T-helper 2 cell (primary cell): ENCODE measurements around the gene TNFRSF8.
"Not testable (repeated sequence)": the region's sequence is repeated elsewhere in the genome, so short reads cannot be mapped to it uniquely, and the experiment has no call there.

Experiments
- DNase-seq, 5 experiments: peaks; one replicate each; pipeline versions ENCODE4 v3.0.0 to v3.0.0-alpha.2; 2012 to 2022

The TNFRSF8 gene

DNA sequence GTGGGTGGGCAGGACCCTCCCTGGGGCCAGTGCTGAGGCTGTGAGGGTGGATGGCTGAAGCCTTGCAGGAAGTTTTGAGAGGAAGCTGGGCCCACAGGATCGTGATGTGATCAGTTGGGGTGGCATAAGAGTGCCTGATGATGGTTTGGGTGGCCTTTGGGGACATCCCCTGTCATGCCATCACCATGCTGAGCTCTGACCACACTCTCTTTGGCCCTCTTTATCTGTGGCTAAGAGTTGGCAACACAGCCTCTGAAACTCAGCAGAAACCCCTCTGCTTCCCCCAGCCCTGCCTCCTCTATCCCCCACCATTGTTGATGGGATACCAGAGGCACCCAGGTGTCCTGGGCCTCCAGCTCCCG is 24.0 kb upstream of the TNFRSF8 start:
- peak in 1 of 5 experiments; percentile 43 for DNase-seq

DNA sequence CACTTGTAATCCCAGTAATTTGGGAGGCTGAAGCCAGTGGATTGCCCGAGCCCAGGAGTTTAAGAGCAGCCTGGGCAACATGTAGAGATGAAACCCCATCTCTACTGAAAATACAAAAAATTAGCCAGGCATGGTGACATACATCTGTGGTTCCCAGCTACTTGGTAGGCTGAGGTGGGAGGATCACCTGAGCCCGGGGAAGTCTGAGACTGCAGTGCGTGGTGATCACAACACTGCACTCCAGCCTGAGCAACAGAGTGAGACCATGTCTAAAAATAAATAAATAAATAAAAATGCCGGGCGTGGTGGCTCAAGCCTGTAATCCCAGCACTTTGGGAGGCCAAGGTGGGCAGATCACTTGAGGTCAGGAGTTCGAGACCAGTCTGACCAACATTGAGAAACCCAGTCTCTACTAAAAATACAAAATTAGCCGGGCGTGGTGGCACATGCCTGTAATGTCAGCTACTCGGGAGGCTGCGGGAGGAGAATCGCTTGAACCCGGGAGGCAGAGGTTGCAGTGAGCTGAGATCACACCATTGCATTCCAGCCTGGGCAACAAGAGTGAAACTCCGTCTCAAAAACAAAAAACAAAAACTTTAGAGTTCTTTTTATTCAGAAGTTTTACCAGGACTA is 23.2 kb upstream of the TNFRSF8 start:
- not testable (repeated sequence) for DNase-seq

DNA sequence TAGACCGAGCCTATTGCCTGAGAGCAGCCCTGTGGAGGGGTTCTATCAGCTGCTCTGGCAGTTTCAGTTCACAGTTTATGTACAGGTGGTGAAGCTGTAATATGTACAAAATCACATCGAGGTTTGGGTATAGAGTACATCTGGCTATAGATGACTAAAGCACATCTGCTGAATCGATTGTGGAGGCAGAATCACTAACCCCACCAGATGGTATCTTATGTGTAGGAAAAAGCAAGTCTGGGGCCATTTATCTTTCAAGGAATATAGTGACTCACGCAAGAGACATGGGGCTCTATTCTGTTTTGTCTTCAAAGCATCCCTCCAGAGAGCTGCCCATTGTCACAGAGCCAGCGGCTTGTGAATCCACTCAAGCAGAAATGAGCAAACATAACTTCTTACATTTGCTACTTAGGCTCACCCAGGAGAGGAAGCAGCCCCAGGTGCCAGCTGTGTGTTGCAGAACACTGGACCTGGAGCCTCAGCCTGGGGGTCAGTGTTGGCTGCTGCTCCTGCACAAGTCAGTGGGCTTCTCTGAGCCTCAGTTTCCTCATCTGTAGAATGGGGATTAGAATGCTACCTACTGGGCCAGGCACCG is 22.5 kb upstream of the TNFRSF8 start:
- DNase-seq, result peak in 1 of 5 experiments; percentile 92

DNA sequence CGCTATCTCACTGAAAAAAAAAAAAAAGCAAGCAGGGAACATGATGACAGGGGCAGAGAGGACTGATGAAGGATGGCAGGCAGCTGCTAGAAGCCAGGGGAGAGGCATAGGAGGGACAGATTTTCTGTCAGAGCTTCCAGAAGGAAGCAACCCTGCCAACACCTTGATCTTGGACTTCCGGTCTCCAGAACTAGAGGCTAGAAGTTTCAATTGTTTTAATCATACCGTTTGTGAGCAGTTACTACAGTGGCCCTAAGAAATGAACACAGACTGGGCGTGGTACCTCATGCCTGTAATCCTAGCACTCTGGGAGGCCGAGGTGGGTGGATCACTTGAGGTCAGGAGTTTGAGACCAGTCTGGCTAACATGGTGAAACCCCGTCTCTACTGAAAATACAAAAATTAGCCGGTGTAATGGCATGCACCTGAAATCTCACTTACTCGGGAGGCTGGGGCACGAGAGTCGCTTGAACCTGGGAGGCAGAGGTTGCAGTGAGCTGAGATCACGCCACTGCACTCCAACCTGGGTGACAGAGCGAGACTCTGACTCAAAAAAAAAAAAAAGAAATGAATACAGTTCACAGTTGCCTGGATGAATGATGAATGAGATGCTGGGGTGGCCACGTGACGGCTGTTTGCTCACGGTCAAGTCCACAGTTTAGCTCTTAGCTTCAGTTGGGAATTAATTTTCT is 18.8 kb upstream of the TNFRSF8 start:
- peak in 1 of 5 experiments; percentile 64 for DNase-seq

DNA sequence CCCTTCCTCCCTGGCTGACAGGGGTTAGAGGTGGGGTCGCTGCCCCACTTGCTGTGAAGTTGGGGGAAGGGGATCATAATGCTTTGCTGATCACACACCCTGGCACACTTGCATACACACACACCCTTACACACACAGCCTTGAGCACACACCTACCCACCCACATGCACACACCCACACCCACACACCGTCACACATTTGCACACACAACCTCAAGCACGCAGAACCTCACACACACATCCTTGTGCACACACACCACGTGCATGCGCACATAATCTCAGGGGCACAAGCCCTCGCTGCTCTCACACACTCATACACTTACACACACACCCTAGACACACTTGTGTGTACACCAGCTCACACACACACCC is 16.4 kb upstream of the TNFRSF8 start:
- DNase-seq, result no peak

DNA sequence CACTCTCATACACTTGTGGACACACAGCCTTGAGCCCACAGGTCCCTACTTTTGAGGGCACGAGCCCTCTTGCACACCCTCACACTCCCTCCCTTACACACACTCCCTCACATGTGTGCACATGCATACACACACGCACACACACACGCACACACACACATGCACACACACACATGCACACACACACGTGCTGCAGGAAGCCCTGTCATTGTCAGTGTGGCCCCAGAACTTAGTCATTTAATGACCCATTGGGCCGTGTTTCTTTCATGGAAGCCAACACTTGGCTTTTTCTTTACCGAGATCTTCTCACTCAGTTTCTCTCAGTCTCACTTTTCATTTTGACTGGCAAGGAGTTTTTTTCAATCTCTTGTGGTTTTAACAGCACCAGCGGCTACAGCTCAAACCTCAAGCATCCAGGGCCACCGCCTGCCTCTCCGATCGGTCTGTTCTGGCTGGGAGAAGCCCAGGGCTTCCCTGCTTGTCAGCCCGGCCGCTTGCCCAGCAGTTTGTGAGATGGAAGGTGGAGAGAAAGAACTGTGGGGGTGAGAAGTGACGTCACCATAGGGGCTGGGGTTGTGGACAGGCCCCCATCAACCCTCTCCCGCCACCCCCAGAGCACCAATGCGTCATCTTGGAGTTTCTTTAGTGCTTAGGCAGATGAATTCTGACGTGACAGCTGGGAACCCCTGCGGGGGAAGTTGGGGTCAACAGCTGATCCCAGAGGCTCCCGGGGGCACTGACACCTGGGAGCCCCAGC is 15.8 kb upstream of the TNFRSF8 start:
- DNase-seq, result peak in 4 of 5 experiments; percentile 17 to 95 (median 46)

DNA sequence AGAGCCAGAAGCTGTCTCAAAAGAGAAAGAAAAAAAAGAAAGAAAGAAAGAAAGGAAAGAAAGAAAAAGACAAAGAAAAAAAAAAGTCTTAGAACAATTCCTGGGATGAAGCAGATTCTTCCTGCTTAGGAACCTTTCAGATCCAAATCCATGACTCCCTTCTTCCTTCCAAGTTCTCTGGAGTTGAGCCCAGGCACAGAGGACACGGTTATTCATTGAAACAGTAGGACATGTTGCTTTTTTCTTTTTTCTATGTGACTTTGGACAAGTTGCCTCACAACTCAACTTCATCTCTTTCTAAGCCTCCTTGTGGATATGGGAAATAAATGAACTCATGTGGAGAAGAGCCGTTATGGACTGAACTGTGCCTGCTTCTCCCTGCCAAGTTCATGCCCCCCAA is 14.7 kb upstream of the TNFRSF8 start:
- DNase-seq, result no peak

DNA sequence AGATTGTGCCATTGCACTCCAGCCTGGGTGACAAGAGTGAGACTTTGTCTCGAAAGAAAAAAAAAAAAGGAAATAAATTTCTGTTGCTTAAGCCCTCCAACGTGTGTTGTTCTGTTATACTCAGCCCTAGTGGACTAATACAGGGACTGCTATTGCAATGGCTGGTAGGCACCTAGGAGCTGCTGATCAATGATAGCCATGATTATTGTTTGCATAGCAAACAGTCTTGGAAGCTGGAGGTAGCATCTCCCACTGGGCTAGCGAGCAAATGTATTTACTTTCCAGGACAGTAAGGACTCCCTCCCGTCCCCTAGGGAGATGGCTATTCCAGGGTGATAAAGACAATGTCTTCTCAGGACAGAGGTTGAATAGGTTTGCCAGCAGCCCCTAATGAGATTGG is 13.5 kb upstream of the TNFRSF8 start:
- DNase-seq, result peak in 1 of 5 experiments; percentile 49

DNA sequence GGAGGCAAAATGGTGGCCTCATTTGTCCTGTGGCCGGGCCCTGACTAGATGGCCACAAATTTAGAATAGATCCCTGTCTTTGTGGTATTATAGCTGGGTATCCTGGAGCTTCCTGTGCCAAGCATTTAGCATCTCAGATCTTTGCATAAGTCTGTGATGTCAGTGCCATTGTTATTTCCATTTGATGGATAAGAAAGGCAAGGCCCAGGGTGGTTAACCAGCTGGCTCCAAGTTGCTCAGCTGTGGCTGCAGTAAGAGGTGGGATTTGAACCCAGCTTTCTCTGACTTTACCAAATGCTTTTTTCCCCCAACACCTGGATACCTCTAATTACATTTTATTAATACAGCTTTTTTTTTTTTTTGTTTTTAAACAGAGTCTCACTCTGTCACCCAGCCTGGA is 11.7 kb upstream of the TNFRSF8 start:
- peak in 1 of 5 experiments; percentile 57 for DNase-seq

DNA sequence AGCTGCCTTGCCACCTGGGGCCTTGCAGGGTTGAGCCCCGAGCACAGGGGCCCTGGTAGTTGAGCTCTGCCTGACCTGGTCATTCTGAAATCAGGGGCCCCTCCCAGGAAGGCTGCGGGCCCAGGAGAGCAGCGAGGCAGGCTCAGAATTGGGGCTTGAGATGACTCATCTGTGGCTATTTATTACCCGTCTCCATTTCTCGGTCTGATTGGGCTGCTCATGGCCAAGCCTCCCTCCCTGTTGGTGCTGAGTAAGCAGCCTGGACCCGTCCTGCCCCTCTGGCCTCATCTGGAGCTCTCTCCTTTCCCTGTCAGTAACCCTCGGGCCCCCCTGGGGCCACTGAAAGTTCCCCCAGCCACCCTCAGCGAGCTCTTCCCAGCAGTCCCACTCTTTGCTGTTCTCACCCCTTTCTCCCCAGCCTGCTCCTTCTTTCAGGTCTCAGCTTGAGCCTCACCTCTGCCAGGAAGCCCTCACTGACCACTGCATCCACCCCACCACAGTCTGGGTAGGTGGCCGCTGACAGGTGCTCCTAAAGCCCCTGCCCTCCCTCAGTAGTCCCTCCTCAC is 11.0 kb upstream of the TNFRSF8 start:
- DNase-seq, result peak in 1 of 5 experiments; percentile 89

DNA sequence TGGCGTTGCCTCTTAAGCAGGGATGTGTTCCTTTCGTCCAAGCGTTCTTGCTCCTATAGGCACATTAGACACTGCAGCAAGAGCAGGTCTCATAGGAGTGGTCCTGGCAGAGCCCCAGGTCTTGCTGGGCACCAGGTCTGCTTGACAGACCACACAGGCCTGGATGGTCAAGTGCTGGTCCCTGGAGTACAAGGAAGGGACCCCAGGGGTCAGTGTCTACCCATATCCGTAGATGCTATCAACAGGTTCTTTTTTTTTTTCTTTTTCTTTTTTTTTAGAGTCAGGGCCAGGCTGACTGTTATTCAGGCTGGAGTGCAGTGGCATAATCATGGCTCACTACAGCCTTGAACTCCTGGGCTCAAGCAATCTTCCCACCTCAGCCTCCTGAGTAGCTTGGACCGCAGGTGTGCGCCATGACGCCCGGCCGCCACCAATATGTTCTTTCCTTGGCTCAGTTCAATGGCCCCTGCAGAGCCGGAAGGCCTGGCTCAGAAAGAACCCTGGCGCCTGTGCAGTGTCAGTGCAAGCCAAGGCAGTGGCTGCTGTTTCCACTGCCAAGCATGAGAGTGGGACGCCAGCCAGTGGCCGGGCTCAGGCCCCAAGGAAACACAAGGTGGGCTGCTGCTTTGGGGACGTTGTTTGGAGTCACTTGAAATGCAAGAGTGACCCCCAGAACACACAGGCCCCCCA is 10.0 kb upstream of the TNFRSF8 start:
- DNase-seq, result no peak

DNA sequence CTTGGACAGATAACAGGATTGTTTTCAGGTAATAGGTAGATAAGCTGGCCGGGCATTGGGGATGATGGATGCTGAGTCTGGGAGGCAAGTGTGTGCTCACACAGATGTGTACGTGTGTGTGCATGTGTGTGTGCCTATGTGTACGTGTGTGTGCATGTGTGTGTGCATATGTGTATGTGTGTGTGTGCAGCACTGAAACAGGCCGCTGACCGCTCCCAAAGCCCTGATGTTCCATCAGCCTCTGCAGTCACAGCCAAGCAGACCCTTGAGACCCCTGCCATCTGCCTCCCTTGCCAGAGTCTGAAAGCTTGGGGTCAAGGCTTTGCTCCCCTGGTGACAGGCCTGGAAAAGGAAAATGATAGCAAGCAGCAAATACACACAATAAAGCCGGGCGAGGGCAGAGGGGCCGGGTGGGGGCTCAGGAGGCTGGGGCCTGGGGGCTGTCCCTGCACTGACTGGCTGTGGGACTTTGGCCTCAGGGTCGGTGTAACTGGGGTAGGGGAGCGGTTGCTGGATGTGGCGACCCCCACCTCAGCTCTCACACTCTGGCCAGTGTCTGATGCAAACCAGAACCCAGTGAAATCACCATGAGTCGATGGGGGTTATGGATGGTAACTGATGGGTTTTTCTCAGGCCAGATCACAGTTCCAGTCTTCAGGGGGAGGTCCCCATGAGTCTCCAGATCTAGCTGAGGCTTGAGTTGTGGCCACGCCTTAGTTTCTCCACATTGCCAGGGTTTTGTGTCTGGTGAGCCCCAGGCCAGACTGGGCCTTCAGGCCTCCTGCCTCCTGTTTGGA is 9.2 kb upstream of the TNFRSF8 start:
- no peak for DNase-seq

DNA sequence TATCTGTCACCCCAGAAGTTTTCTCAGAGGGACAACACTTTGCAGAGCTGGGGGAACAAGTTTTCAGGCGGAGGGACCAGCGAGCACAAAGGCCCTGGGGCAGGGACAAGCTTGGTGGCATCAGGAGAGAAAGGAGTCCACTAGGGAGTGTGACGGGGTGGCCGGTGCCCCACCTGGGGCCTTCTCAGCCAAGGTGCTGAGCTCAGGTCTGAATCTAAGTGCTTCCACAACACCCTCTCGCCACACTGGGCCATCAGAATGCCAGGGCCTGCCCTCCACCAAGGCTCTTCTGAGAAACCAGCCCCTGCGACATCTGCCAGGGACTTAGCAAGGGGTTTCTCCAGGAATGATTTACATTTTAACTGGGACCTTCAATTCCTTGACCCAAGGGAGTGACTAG is 7.8 kb upstream of the TNFRSF8 start:
- no peak for DNase-seq

DNA sequence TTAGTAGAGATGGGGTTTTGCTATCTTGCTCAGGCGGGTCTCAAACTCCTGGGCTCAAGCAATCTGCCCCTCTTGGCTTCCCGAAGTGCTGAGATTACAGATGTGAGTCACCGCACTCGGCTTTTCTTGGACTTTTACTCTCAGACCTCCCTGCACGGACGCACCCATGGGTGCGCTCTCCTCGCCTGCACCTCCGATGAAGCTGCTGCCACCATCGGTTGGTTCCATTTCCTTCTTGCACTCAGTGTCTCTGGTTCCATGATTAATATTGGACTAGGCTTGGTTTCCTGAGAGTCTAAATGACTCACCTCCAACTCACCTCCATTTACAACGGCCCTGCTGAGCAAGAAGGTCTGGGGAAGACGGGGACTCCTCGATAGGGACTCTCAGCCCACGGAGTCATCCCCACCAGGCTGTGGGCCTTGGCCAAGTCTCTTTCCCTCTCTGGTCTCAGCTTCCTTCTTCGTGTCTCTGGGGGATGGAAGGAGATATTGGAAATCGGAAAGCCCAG is 6.7 kb upstream of the TNFRSF8 start:
- peak in 1 of 5 experiments; percentile 82 for DNase-seq

DNA sequence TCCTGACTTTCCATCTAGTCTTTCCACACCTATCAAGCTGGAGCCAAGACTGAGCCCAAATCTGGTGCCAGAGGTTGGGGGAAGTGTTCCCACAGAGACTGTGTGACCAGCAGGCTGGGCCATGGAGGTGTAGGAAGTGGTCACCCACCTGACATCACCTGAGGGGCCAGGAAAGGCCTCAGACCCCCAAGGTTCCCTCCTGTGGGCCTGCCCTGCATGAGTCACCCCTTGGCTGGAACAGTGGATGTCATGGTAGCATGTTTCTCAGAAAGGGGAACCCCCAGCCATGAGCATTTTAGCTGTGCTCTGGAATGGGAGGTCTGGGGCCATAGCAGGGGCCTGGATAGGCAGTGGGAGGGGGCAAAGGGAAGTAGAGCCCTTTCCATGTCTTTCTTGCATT is 5.7 kb upstream of the TNFRSF8 start:
- DNase-seq, result peak in 1 of 5 experiments; percentile 39

DNA sequence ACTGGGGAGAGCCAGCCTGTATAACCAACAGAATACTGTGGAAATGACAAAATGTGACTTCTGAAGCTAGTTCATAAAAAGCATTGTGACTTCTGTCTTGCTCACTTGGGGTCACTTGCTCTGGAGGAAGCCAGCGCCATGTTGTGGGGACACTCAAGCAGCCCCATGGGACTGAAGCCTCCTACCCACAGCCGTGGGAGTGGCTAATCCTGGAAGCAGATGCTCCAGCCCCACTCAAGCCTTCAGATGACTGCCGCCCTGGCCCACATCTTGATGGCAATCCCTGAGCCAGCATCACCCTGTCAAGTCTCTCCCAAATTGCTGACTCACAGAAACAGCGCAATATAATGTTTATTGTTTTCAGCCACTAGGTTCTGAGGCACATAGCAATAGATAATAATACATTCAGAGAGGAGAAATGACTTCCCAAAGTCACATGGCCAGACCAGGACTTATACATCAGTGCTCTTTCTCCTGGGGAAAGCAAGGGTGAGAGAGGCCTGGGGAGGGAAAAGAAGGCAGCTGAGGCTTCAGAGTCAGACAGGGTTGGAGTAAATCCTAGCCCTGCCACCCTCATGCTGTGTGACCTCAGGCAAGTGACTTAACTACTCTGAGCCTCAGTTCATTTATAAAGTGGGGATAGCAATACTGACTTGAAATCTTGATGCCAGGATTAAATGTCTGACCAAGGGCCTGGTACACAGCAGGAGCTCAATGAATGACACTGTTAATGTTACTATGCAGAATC is 5.0 kb upstream of the TNFRSF8 start:
- no peak for DNase-seq

DNA sequence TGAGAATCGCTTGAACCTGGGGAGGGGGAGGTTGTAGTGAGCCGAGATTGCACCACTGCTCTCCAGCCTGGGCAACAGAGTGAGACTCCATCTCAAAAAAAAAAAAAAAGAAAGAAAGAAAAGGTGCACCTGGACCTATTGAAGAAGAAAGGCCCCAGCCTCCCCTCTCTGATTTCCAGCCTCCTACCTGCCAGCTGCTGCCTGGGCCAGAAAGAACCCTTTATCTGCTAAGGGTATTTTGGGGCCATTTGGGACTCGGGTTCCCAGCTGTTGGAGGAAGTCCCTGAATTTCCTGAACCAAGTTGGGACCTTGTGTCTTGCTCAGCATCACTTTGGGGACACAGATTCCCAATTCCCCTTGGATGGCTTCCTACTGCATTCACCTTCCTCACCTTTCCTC is 3.9 kb upstream of the TNFRSF8 start:
- DNase-seq, result no peak

DNA sequence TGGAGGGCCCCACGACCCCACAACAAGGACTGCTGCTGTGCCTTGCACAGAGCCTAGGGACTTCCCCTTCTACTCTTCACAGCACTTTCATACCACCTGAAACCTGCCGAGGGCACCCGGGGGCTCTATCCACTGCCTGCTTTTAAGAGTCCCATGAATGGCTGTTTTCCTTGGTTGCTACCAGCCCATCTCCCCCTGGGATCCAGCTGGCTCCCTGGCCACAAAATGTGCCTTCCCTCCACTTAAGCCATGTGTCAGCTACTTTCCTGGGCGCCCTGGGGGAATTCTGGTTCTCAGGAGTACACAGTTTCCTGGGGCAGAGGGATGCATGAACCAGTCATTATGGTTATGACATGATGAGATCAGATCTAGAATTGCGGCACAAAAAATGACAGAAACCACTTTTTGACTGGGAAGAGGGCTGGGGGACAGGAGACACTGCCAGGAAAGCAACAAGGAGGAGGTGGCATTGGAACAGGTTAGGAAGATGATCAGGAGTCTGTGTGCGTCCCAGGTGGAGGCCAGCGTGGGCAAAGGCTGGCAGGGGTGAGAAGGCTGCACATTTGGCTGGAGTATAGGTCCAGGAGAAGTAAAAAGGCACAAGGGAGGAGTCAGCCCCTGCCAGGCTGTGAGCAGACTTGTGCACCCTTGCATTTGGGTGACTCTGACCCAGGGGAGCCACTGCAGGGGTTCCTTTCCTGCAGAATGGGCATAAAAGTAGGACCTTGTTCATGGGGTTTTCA is 3.2 kb upstream of the TNFRSF8 start:
- peak in 1 of 5 experiments; percentile 61 for DNase-seq

DNA sequence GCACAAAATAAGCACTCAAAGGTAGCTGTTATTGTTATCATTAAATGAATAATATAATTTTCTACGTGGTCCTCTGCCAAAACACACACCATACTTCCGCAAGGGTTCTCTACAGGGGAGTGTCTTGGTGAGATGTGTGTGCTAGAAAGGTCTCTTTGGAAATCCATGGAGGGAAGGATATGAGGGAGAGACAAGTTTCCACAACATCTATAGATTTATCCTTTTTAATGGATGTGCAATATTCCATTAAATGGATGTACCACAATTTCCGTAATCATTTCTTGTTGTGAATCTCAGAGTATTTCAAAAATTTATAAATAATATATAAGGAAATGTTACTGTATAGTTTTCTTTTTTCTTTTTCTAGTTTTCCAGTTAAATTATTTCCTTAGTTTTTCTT is 2.6 kb upstream of the TNFRSF8 start:
- no peak for DNase-seq
